Right cardiac atrium (tissue), 5 donors: ENCODE data around the gene RPL29. TPM values are rescaled to one million over a fixed set of nuclear protein-coding genes. Genes with fewer than 3 reads are reported as not detected.

Source experiments
- ATAC-seq, 2 donors: fragments of 200-7000 bp; cut with Tn5 transposase; one replicate each; pipeline versions ENCODE4 v1.8.0 to v1.9.1; 2020; ENCODE audit warnings: moderate library complexity in 2 of 2, mild to moderate bottlenecking in 1 of 2
- DNase-seq, 3 donors: peaks; one replicate each; pipeline ENCODE4 v3.0.0-alpha.2; 2020
- H3K27ac ChIP-seq: one replicate; pipeline ENCODE4 v1.5.1; 2013; ENCODE audit warnings: mild to moderate bottlenecking, low read length, control low read depth, moderate library complexity
- H3K27me3 ChIP-seq: one replicate; pipeline ENCODE4 v1.6.1; 2013; ENCODE audit not compliant: control insufficient read depth, insufficient read depth
- H3K4me1 ChIP-seq: one replicate; pipeline ENCODE4 v1.6.1; 2013; ENCODE audit warnings: low read length; ENCODE audit not compliant: control insufficient read depth, insufficient read depth
- H3K4me3 ChIP-seq: one replicate; pipeline ENCODE4 v1.5.1; 2013; ENCODE audit warnings: low read length, control low read depth
- H3K9me3 ChIP-seq: one replicate; pipeline ENCODE4 v1.6.1; 2013; ENCODE audit warnings: low read length; ENCODE audit not compliant: control insufficient read depth
- WGBS: extraction: QIAGEN DNeasy Blood & Tissue Kit; methylation state at CpG from one replicate; pipeline ENCODE4 v1.1.7; 2013; 5-methylcytosine and 5-hydroxymethylcytosine counted together
- intact Hi-C, 4 donors: fragments of 100-400 bp; cut with DNase I; formaldehyde crosslinking; loops; one replicate each; pipeline versions ENCODE4 v1.11.0 to v1.14.0; 2022 to 2023
- polyA plus RNA-seq: library from polyadenylated mRNA; stranded (reverse); fragments of 200-250 nt; gene quantifications from one replicate; pipeline ENCODE4 v1.2.3, GENCODE V29; 2013
- total RNA-seq, 4 donors: library from RNA; stranded (reverse); fragmentation: NEBNext Ultra II Directional; extraction: Animal tissue kit (Norgen Biotek cat#: 25700); gene quantifications; one replicate each; pipeline ENCODE4 v1.2.1, GENCODE V29; 2021
- donor health status: healthy with polysubstance abuse.
- donor health status: DM: no; HTN: yes; CAD: no.
- donor health status: DM: no; HTN: no; CAD: no.
- donor health status: DM: no; HTN: yes; CAD: no; lungs with severe emphysema.
- donor health status: DM: yes; HTN: yes; CAD: no.

Gene RPL29
- total and polyA plus RNA-seq, 5 donors = 548 to 1,285 (median 645) TPM

- intact Hi-C loops = no loop called here
- WGBS = 8% methylated on average over 4 of the region's 4 CpGs
- peaks cover 3% of the 10 kb centered on the region for H3K4me1 ChIP-seq
- no peaks in the 10 kb centered on the region for H3K9me3 ChIP-seq
- H3K4me3 ChIP-seq = peak overlapping the region; percentile 46
- DNase-seq = no peak
- no peaks in the 10 kb centered on the region for H3K27me3 ChIP-seq
- peak; percentile 5 to 9 for ATAC-seq
- peak overlapping the region; percentile 89 for H3K27ac ChIP-seq
Observed at GRCh38 chr3:51982352-51982837, 13.3 kb downstream of the RPL29 start.

- Histone ChIP-seq H3K4me1 (peaks cover 9% of the 10 kb centered on the region), H3K27ac (no peak overlapping the region), H3K4me3 (no peak overlapping the region), H3K27me3 (no peaks in the 10 kb centered on the region), H3K9me3 (no peaks in the 10 kb centered on the region)
- WGBS = 96% methylated on average over 10 of the region's 10 CpGs
- no peak for ATAC-seq
- no peak for DNase-seq
- intact Hi-C loops = no loop called here
Observed at GRCh38 chr3:51980253-51980652, 15.4 kb downstream of the RPL29 start.

GRCh38 chr3:51978143-51978502, 17.6 kb downstream of the RPL29 start:
- Histone ChIP-seq H3K4me1 (peaks cover 13% of the 10 kb centered on the region), H3K27ac (no peak overlapping the region), H3K27me3 (no peaks in the 10 kb centered on the region), H3K9me3 (no peaks in the 10 kb centered on the region), H3K4me3 (no peak overlapping the region)
- ATAC-seq (no peak), DNase-seq (no peak)
- intact Hi-C loops = no loop called here
- WGBS = 81% methylated on average over 4 of the region's 4 CpGs

DNA sequence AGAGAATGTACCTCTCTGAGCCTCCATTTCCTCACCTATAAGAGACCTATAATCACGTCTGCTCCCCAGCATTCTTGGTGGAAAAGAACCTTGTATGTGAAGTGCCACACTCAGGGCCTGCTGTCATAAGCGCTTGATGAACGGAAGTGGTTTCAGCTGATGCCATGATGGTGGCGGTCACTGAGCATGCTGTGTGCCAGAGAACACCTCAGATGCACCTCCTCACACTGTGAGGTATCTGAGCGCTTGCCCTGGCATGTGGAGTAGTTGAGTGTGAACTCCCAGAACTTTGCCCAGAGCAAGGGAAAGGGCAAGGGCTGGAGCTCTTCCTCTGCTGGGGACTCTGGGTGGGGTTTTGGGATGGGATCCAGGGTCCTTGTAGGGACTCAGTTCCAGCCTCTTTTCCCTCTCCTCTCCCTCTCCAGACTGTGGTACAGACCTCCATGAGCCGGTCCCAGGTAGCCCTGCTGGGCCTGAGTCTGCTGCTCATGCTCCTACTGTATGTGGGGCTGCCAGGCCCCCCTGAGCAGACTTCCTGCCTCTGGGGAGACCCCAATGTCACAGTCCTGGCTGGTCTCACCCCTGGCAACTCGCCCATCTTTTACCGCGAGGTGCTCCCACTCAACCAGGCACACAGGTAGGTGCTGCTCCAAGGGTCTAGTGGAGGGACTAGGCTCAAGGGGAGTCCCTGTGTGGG, 18.1 kb downstream of the RPL29 start:
- no peak overlapping the region for H3K27ac ChIP-seq
- 87% methylated on average over 9 of the region's 9 CpGs for WGBS
- H3K4me3 ChIP-seq = no peak overlapping the region
- DNase-seq (no peak), ATAC-seq (no peak)
- intact Hi-C loops = no loop called here
- H3K27me3 ChIP-seq = no peaks in the 10 kb centered on the region
- no peaks in the 10 kb centered on the region for H3K9me3 ChIP-seq
- H3K4me1 ChIP-seq = peaks cover 13% of the 10 kb centered on the region

DNA sequence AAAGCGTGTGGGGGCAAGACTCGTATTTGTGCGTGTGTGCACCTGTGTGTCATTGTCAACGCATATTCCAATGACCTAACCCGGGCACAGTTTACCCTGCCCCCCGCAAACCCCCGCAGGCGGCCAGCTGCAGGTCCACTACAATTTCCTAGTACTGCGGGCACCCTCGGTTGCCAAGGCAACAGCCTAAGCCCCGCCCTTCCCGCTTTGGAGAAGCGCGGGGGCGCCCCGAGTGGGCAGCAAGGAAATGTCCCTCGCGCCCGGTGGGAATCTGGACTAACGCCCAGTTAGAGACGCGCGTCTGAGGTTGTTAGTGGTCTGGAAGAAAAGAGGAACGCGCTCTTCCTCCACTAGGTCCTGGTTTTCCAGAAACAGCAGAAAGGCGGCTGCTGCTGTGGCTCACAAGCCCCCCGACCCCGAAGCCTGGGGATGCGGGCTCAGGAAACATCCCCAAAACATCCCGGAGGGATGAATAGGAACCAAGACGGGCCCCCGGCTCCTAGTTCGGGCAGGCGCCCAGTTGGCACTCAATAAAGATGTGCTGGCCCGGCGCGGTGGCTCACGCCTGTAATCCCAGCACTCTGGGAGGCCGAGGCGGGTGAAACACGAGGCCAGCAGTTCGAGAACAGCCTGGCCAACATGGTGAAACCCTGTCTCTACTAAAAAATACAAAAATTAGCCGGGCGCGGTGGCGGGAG, 19.7 kb downstream of the RPL29 start:
- Histone ChIP-seq H3K4me1 (peaks cover 10% of the 10 kb centered on the region), H3K4me3 (peak overlapping the region; percentile 67), H3K27me3 (no peaks in the 10 kb centered on the region), H3K9me3 (no peaks in the 10 kb centered on the region), H3K27ac (peak overlapping the region; percentile 10)
- DNase-seq = peak; percentile 80 to 94 (median 92)
- intact Hi-C loops = loop anchor here in 1 of 4 donors (2.0 kb wide), 1 partner anchor 33 kb away; the partner anchor contains the start of gene PARP3
- peak; percentile 3 to 21 for ATAC-seq
- 28% methylated on average over 46 of the region's 46 CpGs for WGBS

GRCh38 chr3:51974963-51975851, 20.5 kb downstream of the RPL29 start, which contains the start of gene ABHD14A:
TSS of gene ABHD14A (plus strand) at chr3:51975064. CDS start at chr3:51975136, 72 bp downstream.
- Histone ChIP-seq H3K27me3 (no peaks in the 10 kb centered on the region), H3K4me1 (peaks cover 10% of the 10 kb centered on the region), H3K9me3 (no peaks in the 10 kb centered on the region), H3K4me3 (peak within 1 kb of the TSS; percentile 67), H3K27ac (peak within 1 kb of the TSS; percentile 59)
- DNase-seq (peak; percentile 79 to 93 (median 92)), ATAC-seq (peak; percentile 80 to 81)
- WGBS = under 1% methylated on average over 63 of the region's 63 CpGs
- intact Hi-C loops = loop anchor here in 1 of 4 donors (2.0 kb wide), 1 partner anchor 32 kb away; the partner anchor contains the start of gene PARP3

GRCh38 chr3:51974277-51974962, 21.3 kb downstream of the RPL29 start:
- H3K27ac ChIP-seq = peak overlapping the region; percentile 59
- intact Hi-C loops = loop anchor here in 1 of 4 donors (2.0 kb wide), 1 partner anchor 32 kb away; the partner anchor contains the start of gene PARP3
- DNase-seq = peak; percentile 51 to 84 (median 84)

GRCh38 chr3:51971350-51971749, 24.3 kb downstream of the RPL29 start:
- peak in 2 of 3 donors; percentile 32 to 48 for DNase-seq
- H3K27me3 ChIP-seq = no peaks in the 10 kb centered on the region
- intact Hi-C loops = no loop called here
- no peaks in the 10 kb centered on the region for H3K9me3 ChIP-seq
- 92% methylated on average over 11 of the region's 11 CpGs for WGBS
- H3K4me3 ChIP-seq = no peak overlapping the region
- no peak for ATAC-seq
- H3K4me1 ChIP-seq = peaks cover 10% of the 10 kb centered on the region
- no peak overlapping the region for H3K27ac ChIP-seq

More at GRCh38 chr3:51974277-51974962, 21.3 kb downstream of the RPL29 start:
- 20% methylated on average over 30 of the region's 30 CpGs for WGBS
- Histone ChIP-seq H3K9me3 (no peaks in the 10 kb centered on the region), H3K4me1 (peaks cover 10% of the 10 kb centered on the region), H3K27me3 (no peaks in the 10 kb centered on the region), H3K4me3 (peak overlapping the region; percentile 67)
- ATAC-seq = peak; percentile 22 to 23

- 79% methylated on average over 6 of the region's 6 CpGs for WGBS
- intact Hi-C loops = no loop called here
- ATAC-seq = no peak
Observed at GRCh38 chr3:51970606-51971300, 24.9 kb downstream of the RPL29 start.

More at GRCh38 chr3:51970606-51971300, 24.9 kb downstream of the RPL29 start:
- Histone ChIP-seq H3K4me1 (peaks cover 11% of the 10 kb centered on the region), H3K27ac (no peak overlapping the region), H3K27me3 (no peaks in the 10 kb centered on the region), H3K4me3 (no peak overlapping the region), H3K9me3 (no peaks in the 10 kb centered on the region)
- peak in 2 of 3 donors; percentile 59 to 64 for DNase-seq
